Activated CD4-positive, alpha-beta T cell treated with anti-CD3 and anti-CD28 coated beads for 4 hours (primary cell): ENCODE data around the gene MED22.
"Not testable (repeated sequence)": the region's sequence is repeated elsewhere in the genome, so short reads cannot be mapped to it uniquely, and the experiment has no call there.

Source experiments
- DNase-seq, 2 donors: peaks; one replicate each; pipeline ENCODE4 v3.0.0-alpha.2; 2020

The MED22 gene

GRCh38 chr9:133347985-133348717 lies at the start of gene MED22, which contains the start of gene RPL7A:
Gene MED22 (minus strand): TSS chr9:133348131. CDS start chr9:133346662, 1,469 bp downstream.
Gene RPL7A (plus strand): TSS chr9:133348218. CDS start chr9:133348244, 26 bp downstream.
- DNase-seq = peak; percentile 91 to 93

- DNase-seq = no peak
These were observed 49.4 kb upstream of the MED22 start for GRCh38 chr9:133397370-133397769.

DNA sequence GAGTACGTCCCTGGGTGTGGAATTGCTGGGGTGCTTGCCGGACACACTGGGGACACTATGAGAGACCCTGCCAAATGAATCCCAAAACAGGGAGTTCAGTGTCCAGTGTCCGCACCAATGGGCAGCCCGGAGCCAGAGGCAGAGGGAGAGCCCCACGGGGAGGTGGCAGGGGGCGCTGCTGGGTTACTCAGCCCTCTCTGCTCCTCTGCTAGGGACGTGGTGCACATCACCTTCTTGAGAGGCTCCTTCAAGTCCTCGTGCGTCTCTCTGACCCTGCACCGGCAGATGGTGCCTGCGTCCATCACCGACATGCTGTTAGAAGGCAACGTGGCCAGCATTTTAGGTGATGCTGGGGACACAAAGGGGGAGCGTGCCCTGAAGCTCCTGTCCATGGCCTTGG lies 49.0 kb upstream of the MED22 start:
- DNase-seq = no peak

DNA sequence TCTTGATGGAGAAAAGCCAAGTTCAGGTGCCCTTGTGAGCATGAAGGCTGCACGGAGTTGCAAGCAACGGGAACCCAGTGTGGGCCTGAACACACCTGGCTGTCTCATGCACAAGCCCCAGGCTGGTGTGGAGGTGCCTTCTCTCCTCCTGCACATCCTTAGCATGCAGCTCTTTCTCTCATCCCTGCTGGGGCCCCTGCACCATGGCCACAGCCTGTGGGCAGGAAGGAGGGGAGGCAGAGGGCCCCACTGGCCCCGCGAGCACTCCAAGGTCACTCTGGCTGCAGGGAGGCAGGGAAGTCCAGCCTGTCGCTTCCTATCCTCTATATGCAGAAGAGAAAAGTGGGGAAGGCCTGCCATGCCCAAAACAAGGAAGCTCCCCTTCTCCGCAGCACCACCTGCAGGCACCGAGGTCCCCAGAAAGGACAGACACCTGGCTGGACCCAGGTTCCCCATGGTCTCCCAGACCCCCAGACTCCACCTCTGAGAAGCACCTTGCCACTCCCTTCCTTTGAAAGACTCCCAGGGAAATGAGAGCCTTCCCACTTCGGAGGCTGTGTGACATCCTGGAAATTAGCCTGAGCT lies 46.8 kb upstream of the MED22 start:
- DNase-seq = no peak

- DNase-seq = no peak
These were observed 45.5 kb upstream of the MED22 start for GRCh38 chr9:133393399-133393798.

DNA sequence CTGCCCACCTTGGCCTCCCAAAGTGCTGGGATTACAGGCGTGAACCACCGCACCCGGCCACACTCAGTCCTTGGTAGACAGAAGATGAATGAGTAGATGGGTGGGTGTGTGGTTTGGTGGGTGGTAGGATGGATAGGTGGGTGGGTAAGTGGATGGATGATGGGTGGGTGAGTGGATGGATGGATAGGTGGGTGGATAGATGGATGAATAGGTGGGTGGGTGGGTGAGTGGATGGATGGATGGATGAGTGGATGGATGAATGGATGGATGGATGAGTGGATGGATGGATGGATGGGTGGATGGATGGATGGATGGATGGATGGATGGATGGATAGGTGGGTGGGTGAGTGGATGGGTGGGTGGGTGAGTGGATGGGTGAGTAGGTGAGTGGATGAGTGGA lies 44.4 kb upstream of the MED22 start:
- DNase-seq = not testable (repeated sequence)

DNA sequence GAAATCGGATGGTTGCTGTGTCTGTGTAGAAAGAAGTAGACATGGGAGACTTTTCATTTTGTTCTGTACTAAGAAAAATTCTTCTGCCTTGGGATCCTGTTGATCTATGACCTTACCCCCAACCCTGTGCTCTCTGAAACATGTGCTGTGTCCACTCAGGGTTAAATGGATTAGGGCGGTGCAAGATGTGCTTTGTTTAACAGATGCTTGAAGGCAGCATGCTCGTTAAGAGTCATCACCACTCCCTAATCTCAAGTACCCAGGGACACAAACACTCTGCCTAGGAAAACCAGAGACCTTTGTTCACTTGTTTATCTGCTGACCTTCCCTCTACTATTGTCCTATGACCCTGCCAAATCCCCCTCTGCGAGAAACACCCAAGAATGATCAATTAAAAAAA lies 43.5 kb upstream of the MED22 start:
- not testable (repeated sequence) for DNase-seq

DNA sequence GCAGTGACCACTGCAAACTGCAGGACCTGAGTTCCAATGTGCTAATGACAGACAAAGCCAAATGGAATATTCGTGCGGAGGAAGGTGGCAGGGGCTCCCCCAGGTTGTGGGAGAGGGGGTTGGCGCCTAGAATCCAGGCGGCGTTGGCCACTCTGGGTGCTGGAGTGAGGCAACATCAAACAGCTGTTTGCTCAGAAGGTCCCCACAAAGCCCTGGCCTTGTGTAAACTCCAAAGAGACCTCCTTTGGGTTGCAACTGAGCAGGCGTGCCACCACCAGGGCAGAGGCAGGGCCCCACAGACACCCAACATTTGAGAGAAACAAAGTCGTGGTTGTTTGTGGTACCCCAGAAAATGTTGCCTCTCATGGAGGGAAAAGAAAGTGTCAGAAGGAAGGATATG lies 42.8 kb upstream of the MED22 start:
- no peak for DNase-seq

DNA sequence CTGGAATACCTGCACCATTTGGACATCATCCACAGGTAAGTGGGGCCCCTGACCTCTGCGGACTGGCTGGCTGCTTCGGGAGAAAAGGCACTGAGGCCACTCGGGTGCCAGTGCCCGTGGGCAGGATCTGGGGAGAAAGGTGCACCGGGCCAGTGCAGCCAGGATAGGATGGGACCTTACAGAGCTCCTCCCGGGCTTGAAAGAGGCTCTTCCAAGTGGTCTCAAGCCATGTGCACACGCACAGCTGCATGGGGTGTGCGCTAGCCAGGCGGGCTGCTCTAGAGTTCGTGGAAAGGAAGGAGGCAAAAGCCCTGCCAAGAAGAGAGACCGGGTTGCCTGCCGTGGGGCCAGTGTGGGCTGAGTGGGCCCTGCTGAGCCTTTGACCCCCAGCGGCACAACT lies 41.6 kb upstream of the MED22 start:
- DNase-seq = no peak

DNA sequence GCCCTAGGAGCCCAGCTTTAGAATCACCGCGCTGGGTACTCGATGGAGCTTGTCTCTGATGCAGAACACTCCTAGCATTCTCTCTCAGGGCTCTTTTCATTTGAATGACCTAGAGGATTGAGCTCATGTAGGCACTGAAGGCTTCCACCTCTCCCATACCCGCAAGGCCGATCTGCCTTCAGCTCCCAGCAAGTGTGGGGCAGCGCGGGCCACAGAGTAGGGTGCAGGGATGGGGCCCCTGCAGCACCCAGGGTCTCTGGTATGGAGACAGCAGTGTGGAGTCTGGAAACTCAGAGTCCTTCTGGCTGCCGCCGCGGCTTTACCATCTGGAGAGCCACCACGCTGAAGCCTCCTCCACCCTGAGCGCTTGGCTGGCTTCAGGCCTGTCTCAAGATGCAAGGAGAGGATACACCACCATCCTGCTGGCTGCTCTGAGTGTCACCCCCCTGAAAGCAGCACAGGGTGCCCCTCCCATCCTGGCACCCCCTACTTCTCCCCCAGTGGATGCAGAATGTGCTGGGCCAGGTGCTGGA lies 41.2 kb upstream of the MED22 start:
- no peak for DNase-seq

DNA sequence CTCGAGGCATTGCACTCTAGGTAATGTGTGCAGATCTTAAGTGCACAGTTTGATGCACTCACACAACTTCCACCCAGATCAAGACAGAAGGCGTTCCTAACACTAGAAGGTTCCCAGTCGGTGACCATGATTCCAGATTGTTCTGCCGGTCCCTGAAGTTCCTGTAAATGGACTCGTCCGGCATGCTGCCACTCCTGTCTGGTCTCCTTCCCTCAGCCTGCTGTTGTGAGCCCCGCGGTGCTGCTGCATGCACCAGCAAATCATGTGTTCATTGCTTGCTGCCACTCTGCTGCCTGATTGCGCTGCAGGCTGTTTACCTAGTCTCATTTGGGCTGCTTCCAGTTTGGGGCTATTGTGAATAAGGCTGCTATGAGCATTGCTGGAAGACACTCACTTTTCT lies 39.7 kb upstream of the MED22 start:
- DNase-seq = no peak

DNA sequence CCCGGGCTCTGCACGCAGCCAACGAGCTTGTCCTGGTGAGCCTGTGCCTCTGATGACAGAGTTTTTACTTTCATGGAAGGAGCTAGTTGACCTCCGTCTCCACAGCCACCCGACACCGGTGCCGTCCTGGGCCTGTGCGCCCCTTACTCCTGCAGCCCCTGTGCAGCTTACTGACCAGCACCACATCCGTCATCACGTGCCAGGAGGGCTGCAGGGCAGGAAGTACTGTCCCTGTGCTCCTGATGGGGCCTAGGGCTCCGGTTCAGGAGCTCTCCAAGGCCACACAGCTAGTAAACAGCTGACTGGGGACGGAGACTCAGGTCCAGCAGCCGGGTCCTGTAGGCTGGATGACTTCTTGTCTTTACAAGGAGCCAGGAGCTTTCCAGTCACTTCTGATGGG lies 38.4 kb upstream of the MED22 start:
- no peak for DNase-seq

- DNase-seq = no peak
These were observed 37.5 kb upstream of the MED22 start for GRCh38 chr9:133385452-133385851.

DNA sequence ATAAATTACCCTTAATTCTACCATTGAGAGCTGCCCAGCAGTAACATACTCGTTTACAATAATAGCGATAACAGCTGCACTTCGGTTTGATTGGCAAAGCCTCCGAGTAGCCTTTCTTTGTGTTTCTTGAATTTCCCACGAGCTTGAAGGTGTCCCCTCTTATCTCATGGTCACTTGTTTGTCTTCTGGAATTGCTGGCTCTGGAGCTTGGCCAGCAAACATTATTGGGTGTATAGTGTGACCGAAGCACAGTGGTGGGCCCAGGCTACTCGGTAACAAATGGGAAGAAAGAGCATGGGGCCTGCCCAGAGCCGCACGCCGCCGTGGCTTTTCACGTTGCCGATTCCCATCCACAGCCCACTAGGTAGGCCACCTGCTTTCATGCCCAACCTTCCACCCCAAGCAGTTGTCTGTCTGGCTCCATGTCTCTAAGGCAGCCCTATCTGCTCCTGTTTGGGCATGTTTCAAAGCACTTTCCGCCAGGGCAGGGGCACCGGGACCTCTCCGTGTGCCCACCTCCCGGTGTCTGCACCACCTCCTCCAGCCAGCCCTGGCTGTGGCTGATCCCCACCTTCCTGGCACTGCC lies 36.9 kb upstream of the MED22 start:
- DNase-seq = no peak

- DNase-seq = no peak
These were observed 35.5 kb upstream of the MED22 start for GRCh38 chr9:133383438-133383837.

DNA sequence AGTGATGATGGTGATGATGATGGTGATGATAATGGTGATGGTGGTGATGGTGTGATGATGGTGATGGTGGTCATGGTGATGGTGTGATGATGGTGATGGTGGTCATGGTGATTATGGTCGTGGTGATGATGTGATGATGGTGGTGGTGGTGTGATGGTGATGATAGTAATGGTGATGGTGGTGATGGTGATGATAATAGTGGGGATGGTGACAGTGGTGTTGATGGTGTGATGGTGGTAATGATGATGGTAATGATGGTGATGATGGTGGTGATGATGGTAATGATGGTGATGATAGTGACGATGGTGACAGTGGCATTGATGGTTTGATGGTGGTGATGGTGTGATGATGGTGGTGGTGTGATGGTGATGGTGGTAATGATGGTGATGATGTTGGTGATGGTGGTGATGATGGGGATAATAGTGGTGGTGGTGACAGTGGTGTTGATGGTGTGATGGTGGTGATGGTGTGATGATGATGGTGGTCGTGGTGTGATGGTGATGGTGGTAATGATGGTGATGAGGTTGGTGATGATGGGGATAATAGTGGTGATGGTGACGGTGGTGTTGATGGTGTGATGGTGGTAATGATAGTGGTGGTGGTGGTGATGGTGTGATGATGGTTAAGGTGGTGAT lies 34.7 kb upstream of the MED22 start:
- no peak for DNase-seq

GRCh38 chr9:133380734-133381133 lies 32.8 kb upstream of the MED22 start:
- DNase-seq = no peak

- no peak for DNase-seq
These were observed 31.5 kb upstream of the MED22 start for GRCh38 chr9:133379153-133380086.

- no peak for DNase-seq
These were observed 30.6 kb upstream of the MED22 start for GRCh38 chr9:133378408-133378962.

GRCh38 chr9:133377721-133378216 lies 29.8 kb upstream of the MED22 start:
- DNase-seq = no peak

DNA sequence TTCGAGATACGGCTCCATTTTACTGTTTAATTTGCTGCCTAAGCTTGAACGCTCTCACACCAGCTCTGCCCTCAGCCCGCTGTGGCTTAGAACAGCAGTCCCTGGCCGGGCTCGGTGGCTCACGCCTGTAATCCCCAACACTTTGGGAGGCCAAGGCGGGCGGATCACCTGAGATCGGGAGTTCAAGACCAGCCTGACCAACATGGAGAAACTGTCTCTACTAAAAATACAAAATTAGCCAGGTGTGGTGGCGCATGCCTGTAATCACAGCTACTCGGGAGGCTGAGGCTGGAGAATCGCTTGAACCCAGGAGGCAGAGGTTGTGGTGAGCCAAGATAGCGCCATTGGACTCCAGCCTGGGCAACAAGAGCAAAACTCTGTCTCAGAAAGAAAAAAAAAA lies 29.3 kb upstream of the MED22 start:
- DNase-seq = not testable (repeated sequence)
